Right atrium auricular region (tissue), 2 donors: Measurements from ENCODE around the gene SSBP2. TPM values are rescaled to one million over a fixed set of nuclear protein-coding genes. Genes with fewer than 3 reads are reported as not detected.

Experiments
- DNase-seq: peaks from one replicate; pipeline ENCODE4 v3.0.0-alpha.2; 2019; ENCODE audit warnings: low spot score
- H3K27ac ChIP-seq, 2 donors: fragments of 200-600 bp; sonication (generic); 1 replicate in 1 of 2; 2 replicates in 1 of 2; pipeline ENCODE4 v1.5.1; 2016 to 2019
- H3K27me3 ChIP-seq, 2 donors: fragments of 200-600 bp; sonication (generic); one replicate each; pipeline versions ENCODE4 v1.5.1 to v1.6.0; 2017 to 2019
- H3K36me3 ChIP-seq: fragments of 200-600 bp; sonication (generic); one replicate; pipeline ENCODE4 v1.5.1; 2016
- H3K4me1 ChIP-seq, 2 donors: fragments of 200-600 bp; sonication (generic); one replicate each; pipeline versions ENCODE4 v1.5.1 to v1.6.0; 2017 to 2019
- H3K4me3 ChIP-seq, 2 donors: fragments of 200-600 bp; sonication (generic); 1 replicate in 1 of 2; 2 replicates in 1 of 2; pipeline ENCODE4 v1.5.1; 2017 to 2019; ENCODE audit warnings: mild to moderate bottlenecking in 1 of 2, moderate library complexity in 1 of 2
- H3K9me3 ChIP-seq, 2 donors: fragments of 200-600 bp; sonication (generic); one replicate each; pipeline ENCODE4 v1.5.1; 2019
- total RNA-seq, 2 donors: library from RNA; depleted of rRNA; stranded (reverse); fragments of >200 nt; gene quantifications; one replicate each; pipeline ENCODE4 v1.1.0, GENCODE V29; 2016
- TF ChIP-seq, protein P1 (sequence below), 2 donors: fragments of 200-600 bp; sonication (generic); IDR thresholded peaks; one replicate each; pipeline ENCODE4 v1.5.1; 2019; ENCODE audit warnings: antibody characterized with exemption in 2 of 2

SSBP2 gene
- total RNA-seq, 2 donors from 2014 or later: 29.3 to 55.1 TPM

GRCh38 chr5:81401266-81401665, 349.6 kb downstream of the SSBP2 start:
- DNase-seq: no peak
- H3K9me3 ChIP-seq: no peaks in the 10 kb centered on the region
- H3K27me3 ChIP-seq: no peaks in the 10 kb centered on the region
- no peaks in the 10 kb centered on the region for H3K36me3 ChIP-seq
- no peaks in the 10 kb centered on the region for H3K4me1 ChIP-seq
- H3K4me3 ChIP-seq: no peak overlapping the region
- TF ChIP-seq, protein P1, sequence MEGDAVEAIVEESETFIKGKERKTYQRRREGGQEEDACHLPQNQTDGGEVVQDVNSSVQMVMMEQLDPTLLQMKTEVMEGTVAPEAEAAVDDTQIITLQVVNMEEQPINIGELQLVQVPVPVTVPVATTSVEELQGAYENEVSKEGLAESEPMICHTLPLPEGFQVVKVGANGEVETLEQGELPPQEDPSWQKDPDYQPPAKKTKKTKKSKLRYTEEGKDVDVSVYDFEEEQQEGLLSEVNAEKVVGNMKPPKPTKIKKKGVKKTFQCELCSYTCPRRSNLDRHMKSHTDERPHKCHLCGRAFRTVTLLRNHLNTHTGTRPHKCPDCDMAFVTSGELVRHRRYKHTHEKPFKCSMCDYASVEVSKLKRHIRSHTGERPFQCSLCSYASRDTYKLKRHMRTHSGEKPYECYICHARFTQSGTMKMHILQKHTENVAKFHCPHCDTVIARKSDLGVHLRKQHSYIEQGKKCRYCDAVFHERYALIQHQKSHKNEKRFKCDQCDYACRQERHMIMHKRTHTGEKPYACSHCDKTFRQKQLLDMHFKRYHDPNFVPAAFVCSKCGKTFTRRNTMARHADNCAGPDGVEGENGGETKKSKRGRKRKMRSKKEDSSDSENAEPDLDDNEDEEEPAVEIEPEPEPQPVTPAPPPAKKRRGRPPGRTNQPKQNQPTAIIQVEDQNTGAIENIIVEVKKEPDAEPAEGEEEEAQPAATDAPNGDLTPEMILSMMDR (IDR thresholded peaks at IDR 0.05): no peak
- H3K27ac ChIP-seq: no peak overlapping the region

DNA sequence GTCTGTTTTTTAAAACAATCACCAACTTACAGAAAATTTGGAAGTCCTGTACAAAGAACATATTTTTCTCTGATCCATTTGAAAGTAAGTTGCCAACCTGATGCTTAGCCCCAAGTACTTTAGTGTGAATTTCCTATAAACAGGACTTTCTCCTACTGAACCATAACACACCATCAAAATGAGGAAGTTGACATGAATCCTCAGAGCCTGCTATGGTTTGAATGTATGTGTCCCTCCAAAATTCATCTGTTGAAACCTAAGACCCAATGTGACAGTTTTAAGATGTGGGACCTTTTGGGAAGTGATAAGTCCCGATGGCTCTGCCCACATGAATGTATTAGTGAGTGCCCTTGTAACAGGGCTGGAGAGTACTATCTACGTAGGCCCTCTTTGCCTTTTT, 350.5 kb downstream of the SSBP2 start:
- TF ChIP-seq, protein P1 (IDR thresholded peaks at IDR 0.05): no peak
- Histone ChIP-seq H3K4me1 (no peaks in the 10 kb centered on the region), H3K4me3 (no peak overlapping the region), H3K36me3 (no peaks in the 10 kb centered on the region), H3K27me3 (no peaks in the 10 kb centered on the region), H3K27ac (no peak overlapping the region), H3K9me3 (peaks cover 0 to under 1% of the 10 kb centered on the region in 2 donors)
- no peak for DNase-seq

- Histone ChIP-seq H3K27me3 (peaks cover 0 to 6% of the 10 kb centered on the region in 2 donors), H3K4me1 (peaks cover 0 to 8% of the 10 kb centered on the region in 2 donors), H3K4me3 (no peak overlapping the region), H3K36me3 (no peaks in the 10 kb centered on the region), H3K27ac (no peak overlapping the region), H3K9me3 (peaks cover 0 to 4% of the 10 kb centered on the region in 2 donors)
- DNase-seq: no peak
- TF ChIP-seq, protein P1 (IDR thresholded peaks at IDR 0.05): no peak
Observed at GRCh38 chr5:81398741-81399140, 352.2 kb downstream of the SSBP2 start.

DNA sequence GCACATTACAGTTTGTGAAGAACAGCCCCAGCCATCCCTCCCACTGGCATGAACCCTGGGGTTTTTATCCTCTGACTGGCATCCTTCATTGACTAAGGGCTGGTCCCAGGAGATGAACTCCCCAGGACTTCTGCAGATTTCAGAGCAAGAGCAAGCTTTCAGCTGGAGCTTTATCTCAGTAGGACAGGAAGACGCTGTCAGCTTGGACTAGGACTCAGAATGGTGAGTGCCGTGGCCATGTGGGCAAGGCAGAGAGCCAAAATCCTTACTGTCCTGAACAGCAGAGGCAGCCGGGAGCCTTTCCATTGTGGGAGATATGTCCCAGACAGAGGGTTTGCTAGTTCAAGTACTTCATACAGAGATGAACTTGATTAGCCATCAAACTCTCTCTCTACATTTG, 353.7 kb downstream of the SSBP2 start:
- Histone ChIP-seq H3K27ac (no peak overlapping the region), H3K9me3 (peaks cover 0 to 4% of the 10 kb centered on the region in 2 donors), H3K4me1 (peaks cover 0 to 14% of the 10 kb centered on the region in 2 donors), H3K4me3 (no peak overlapping the region), H3K27me3 (peaks cover 0 to 10% of the 10 kb centered on the region in 2 donors), H3K36me3 (no peaks in the 10 kb centered on the region)
- no peak for DNase-seq
- TF ChIP-seq, protein P1 (IDR thresholded peaks at IDR 0.05): no peak

- no peak for DNase-seq
- Histone ChIP-seq H3K4me3 (no peak overlapping the region), H3K36me3 (no peaks in the 10 kb centered on the region), H3K27me3 (peaks cover 0 to 10% of the 10 kb centered on the region in 2 donors), H3K4me1 (peaks cover 0 to 14% of the 10 kb centered on the region in 2 donors), H3K9me3 (peaks cover 0 to 4% of the 10 kb centered on the region in 2 donors), H3K27ac (no peak overlapping the region)
- TF ChIP-seq, protein P1 (IDR thresholded peaks at IDR 0.05): no peak
Observed at GRCh38 chr5:81395262-81395661, 355.6 kb downstream of the SSBP2 start.
